Epithelial cell of esophagus (primary cell): ENCODE data around the gene CCDC88A.

Experiments used
- DNase-seq: peaks from one replicate; pipeline ENCODE4 v3.0.0; 2010; ENCODE audit warnings: low read depth
- H3K4me3 ChIP-seq: 2 replicates; pipeline ENCODE4 v1.5.1; 2011; ENCODE audit warnings: mild to moderate bottlenecking, low read length, control low read depth
- TF ChIP-seq, protein P1 (sequence below): IDR thresholded peaks from 2 replicates; pipeline ENCODE4 v1.5.1; 2011; ENCODE audit warnings: low read depth, mild to moderate bottlenecking, low read length, control low read depth, inconsistent platforms; ENCODE audit not compliant: insufficient read depth; ENCODE audit errors: missing control alignments

CCDC88A gene

GRCh38 chr2:55384786-55385185, 34.9 kb downstream of the CCDC88A start:
- no peak overlapping the region for H3K4me3 ChIP-seq
- TF ChIP-seq, protein P1, sequence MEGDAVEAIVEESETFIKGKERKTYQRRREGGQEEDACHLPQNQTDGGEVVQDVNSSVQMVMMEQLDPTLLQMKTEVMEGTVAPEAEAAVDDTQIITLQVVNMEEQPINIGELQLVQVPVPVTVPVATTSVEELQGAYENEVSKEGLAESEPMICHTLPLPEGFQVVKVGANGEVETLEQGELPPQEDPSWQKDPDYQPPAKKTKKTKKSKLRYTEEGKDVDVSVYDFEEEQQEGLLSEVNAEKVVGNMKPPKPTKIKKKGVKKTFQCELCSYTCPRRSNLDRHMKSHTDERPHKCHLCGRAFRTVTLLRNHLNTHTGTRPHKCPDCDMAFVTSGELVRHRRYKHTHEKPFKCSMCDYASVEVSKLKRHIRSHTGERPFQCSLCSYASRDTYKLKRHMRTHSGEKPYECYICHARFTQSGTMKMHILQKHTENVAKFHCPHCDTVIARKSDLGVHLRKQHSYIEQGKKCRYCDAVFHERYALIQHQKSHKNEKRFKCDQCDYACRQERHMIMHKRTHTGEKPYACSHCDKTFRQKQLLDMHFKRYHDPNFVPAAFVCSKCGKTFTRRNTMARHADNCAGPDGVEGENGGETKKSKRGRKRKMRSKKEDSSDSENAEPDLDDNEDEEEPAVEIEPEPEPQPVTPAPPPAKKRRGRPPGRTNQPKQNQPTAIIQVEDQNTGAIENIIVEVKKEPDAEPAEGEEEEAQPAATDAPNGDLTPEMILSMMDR = no peak
- DNase-seq = peak; percentile 61

DNA sequence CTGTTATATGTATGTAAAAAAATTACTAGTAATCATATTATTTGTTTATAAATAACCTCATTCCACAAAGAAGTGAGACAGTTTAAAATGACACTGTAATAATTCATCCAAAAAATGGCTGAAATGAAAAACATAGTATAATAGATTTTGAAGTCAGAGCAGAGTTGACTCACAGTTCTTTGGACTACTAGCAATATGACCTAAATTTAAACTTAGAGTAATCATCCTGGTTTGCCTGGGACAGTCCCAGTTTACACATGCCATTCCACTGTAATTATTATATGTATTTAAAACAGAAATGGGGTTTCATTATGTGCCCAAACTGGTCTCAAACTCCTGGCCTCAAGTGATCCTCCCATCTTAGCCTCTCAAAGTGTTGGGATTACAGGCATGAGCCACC, 48.3 kb downstream of the CCDC88A start:
- DNase-seq = no peak
- no peak overlapping the region for H3K4me3 ChIP-seq
- TF ChIP-seq, protein P1 = no peak

- no peak overlapping the region for H3K4me3 ChIP-seq
- DNase-seq = no peak
- TF ChIP-seq, protein P1 = no peak
Observed at GRCh38 chr2:55370208-55370607, 49.4 kb downstream of the CCDC88A start.

- no peak for DNase-seq
- TF ChIP-seq, protein P1 = no peak
- no peak overlapping the region for H3K4me3 ChIP-seq
Observed at GRCh38 chr2:55365303-55365702, 54.4 kb downstream of the CCDC88A start.

GRCh38 chr2:55364189-55365055, 55.2 kb downstream of the CCDC88A start:
- DNase-seq = peak; percentile 91
- TF ChIP-seq, protein P1 = no peak
- no peak overlapping the region for H3K4me3 ChIP-seq

GRCh38 chr2:55363636-55364035, 56.0 kb downstream of the CCDC88A start:
- TF ChIP-seq, protein P1 = no peak
- no peak for DNase-seq

More at GRCh38 chr2:55363636-55364035, 56.0 kb downstream of the CCDC88A start:
- no peak overlapping the region for H3K4me3 ChIP-seq
